Stimulated activated effector memory CD8-positive, alpha-beta T cell treated with anti-CD3 and anti-CD28 coated beads, Interleukin-12 subunit alpha, Interleukin-12 subunit beta, amount 100 ng/mL, for 72 hours (primary cell): ENCODE measurements around the gene ANGPTL2.

Experiments
- ATAC-seq: fragments of 150-1000 bp; cut with Tn5 transposase; 2 replicates; pipeline ENCODE4 v1.10.0; 2021
- DNase-seq, 2 donors: peaks; one replicate each; pipeline ENCODE4 v3.0.0; 2021 to 2022; ENCODE audit warnings: low spot score in 2 of 2
- H3K27ac Mint-ChIP-seq: one replicate; pipeline ENCODE4 v1.8.0; 2022; ENCODE audit warnings: mild to moderate bottlenecking, mixed read lengths
- H3K36me3 Mint-ChIP-seq: one replicate; pipeline ENCODE4 v1.8.0; 2022; ENCODE audit warnings: mild to moderate bottlenecking, mixed read lengths
- H3K4me1 Mint-ChIP-seq: one replicate; pipeline ENCODE4 v1.8.0; 2022; ENCODE audit warnings: mixed read lengths
- H3K4me3 Mint-ChIP-seq: one replicate; pipeline ENCODE4 v1.8.0; 2022; ENCODE audit warnings: mild to moderate bottlenecking, mixed read lengths
- H3K9me3 Mint-ChIP-seq: one replicate; pipeline ENCODE4 v1.8.0; 2022; ENCODE audit warnings: mixed read lengths

ANGPTL2 gene

DNA sequence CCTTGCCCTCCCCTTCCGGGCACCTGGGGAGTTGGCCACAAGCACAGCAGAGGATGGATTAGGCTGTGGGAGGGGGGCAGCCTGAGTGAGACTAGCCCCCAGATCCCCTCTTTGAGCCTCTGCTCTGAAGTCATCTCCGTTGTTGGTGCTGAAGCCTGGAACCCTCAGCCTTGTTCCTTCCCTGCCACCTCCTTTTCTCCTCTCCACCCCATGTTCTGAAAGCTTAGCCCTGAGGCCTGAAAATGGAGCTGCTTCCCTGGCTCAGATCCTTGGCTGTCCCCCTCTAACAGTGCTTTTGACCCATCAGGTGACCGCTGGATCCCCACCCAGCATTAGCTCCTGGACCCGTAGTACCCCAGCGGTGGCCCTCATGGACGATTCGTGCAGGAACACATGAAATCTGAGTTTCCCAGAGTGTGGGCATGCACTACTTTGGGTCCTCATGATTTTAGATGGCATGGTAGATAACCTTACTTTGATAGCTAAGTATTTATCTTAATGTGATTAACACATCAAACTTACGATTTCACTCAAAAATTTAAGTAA is 21.6 kb upstream of the ANGPTL2 start:
- Mint-ChIP-seq H3K27ac (no peak overlapping the region), H3K4me1 (peaks cover 6% of the 10 kb centered on the region), H3K4me3 (no peak overlapping the region), H3K36me3 (no peaks in the 10 kb centered on the region), H3K9me3 (no peaks in the 10 kb centered on the region)
- ATAC-seq: no peak
- no peak for DNase-seq

DNA sequence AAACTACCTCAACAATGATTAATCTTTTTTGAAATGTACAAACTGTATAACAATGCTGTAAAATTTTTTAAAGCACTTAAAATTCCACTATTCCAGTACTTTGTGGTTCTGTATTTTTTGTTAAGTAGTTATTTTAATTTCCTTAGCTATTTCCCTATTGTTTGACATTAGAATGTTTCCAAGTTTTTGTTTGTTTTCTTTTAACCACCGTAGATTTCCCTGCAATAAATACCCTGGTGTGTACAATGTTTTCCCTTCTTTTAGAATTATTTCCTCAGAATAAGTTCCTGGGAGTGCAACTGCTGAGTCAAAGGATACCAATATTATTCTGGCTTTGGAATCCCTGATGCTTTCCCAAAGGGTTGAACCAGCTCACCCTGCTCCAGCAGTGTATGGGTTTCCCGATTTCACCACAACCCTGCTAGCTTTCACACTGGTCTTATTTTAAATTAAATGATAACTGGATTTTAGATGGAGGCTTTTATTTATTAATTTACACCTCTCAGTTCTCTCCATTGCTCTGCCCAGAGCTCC is 20.6 kb upstream of the ANGPTL2 start:
- no peak for ATAC-seq

DNA sequence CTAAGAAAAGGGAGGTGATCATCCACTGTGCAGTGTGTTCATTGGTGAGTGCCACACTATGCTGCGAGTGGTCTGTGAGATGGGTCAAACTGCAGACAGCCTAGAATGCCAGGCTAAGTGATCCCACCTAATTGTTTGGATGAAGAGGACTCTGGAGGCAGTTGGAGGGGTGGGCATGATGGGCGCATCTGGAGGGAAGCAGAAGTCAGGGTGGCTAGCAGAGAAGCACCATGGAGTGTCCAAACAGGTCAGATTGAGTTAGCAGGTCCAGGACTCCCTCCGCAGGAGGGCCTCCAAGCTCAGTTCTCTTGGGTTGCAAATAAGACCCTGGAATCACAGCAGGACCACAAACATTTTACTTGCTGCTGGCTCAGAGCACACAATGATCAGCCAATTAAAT is 19.9 kb upstream of the ANGPTL2 start:
- no peak overlapping the region for H3K4me3 Mint-ChIP-seq

More for the DNA sequence above, 20.6 kb upstream of the ANGPTL2 start:
- DNase-seq: no peak
- no peak overlapping the region for H3K4me3 Mint-ChIP-seq
- no peaks in the 10 kb centered on the region for H3K36me3 Mint-ChIP-seq
- H3K27ac Mint-ChIP-seq: no peak overlapping the region
- H3K9me3 Mint-ChIP-seq: no peaks in the 10 kb centered on the region
- H3K4me1 Mint-ChIP-seq: peaks cover 6% of the 10 kb centered on the region

DNA sequence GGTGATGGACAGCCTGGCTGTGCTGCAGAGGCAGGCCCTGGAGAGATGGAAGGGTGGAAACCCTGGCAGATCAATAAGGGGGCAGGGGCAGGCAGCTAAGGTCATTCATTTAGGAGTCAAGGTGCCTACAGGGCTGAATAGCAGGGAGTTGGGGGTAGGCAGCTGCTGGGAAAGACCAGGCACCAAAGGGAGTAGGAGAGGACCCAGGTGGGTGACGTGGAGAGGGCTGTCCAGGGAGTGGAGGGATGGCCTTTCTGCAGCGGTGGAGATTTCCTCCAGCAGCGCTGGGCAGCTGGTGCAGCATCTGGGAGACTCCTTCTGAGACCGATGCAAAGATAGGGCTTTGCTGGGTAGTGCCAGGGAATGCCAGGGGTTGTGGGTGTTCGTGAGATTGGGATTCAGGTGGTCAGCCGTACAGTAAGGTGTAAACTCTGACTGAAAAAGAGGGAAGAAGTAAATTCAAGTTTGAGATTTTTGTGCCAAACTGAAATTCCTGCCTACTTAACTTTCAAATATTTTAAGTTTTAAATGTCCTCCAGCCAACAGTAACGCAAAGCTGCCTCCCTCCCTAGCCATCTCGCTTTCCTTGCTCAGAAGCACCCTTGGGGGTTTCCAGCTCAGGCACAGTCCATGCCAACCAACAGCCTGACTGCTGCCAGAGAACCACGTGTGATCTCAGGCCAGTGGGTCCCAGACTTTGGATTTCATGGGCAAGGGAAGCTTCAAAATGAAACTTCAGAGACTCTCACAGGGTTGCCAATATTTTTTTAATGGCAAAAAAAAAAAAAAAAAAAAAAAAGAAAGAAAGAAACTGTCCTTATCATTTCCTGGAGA is 18.6 kb upstream of the ANGPTL2 start:
- peaks cover 6% of the 10 kb centered on the region for H3K4me1 Mint-ChIP-seq
- no peaks in the 10 kb centered on the region for H3K36me3 Mint-ChIP-seq
- DNase-seq (no peak), ATAC-seq (no peak)
- no peak overlapping the region for H3K27ac Mint-ChIP-seq
- H3K9me3 Mint-ChIP-seq: no peaks in the 10 kb centered on the region
- no peak overlapping the region for H3K4me3 Mint-ChIP-seq

More for the DNA sequence above, 19.9 kb upstream of the ANGPTL2 start:
- DNase-seq (no peak), ATAC-seq (no peak)
- Mint-ChIP-seq H3K9me3 (no peaks in the 10 kb centered on the region), H3K4me1 (peaks cover 6% of the 10 kb centered on the region), H3K27ac (no peak overlapping the region), H3K36me3 (no peaks in the 10 kb centered on the region)

DNA sequence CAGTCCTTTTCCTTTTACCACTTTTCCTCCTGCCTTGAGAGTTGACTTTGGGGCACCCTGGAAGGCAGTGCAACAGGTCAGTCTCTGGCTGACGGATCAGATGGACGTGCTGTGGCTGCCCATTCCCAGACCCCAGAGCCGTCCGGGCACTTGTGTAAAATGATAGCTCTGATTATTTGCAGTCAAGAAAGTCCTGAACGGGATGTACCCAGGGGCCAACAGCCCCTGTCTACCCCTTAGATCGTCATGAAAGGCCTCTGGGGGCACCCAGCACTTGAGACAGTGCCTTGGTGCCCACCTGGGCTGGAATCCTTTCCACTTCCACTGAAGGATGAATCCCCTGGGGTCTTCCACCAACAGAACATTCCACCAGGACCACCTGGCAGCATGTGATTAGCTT is 17.7 kb upstream of the ANGPTL2 start:
- no peaks in the 10 kb centered on the region for H3K9me3 Mint-ChIP-seq
- H3K4me1 Mint-ChIP-seq: peaks cover 6% of the 10 kb centered on the region
- H3K36me3 Mint-ChIP-seq: no peaks in the 10 kb centered on the region
- DNase-seq: no peak
- no peak overlapping the region for H3K27ac Mint-ChIP-seq
- no peak overlapping the region for H3K4me3 Mint-ChIP-seq
- ATAC-seq: no peak

DNA sequence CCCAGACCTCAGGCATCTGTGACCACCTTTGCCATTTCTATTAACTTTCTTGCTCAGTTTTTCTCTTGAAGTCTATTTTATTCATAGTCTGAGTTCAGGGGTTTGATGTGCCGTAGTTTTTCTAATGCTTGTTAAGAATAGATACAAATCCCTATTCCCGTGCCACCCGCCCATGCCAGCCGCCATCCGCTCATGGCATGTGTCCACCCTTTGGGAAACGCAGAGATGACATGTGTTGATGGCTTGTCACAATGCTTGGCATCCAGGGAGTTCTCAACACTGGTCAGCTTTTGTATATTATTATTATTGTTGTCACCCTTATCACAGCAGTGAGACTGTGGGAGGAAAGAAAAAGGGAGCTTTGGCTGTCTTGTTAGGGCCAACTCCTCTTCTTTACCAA is 17.3 kb upstream of the ANGPTL2 start:
- no peak overlapping the region for H3K4me3 Mint-ChIP-seq
- H3K36me3 Mint-ChIP-seq: no peaks in the 10 kb centered on the region

DNA sequence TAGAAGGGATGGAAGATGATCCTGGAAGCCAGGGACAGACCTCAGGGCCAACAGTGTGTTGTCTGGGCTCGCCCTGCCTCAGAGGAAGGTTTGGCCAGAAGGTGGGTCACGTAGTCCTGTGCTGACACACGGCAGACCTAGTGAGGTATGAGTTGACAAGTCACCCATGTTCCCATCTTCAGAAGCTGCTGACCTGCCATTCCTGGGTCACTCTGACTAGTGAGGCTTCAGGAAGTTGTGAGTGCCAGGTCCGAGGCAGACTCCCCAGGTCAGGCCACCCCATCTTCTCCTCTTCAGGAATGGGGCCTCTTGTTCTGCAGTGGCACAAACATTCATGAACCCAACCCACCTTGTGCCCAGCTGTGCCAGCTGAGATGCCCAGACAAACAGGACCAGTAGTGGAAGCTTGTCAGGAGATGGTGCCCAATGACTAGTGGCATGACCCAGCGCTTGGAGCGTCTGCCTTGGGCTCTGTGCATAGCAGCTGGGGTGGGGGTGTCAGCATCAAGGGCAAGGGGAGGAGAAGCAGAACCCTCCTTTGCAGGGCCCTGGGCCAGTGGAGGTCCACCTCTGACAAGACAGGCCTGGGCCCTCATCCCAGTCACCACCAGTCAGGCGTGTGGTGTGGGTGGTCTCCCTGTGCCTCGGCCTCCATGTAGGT is 16.8 kb upstream of the ANGPTL2 start:
- no peak overlapping the region for H3K4me3 Mint-ChIP-seq
- DNase-seq (no peak), ATAC-seq (no peak)
- no peaks in the 10 kb centered on the region for H3K36me3 Mint-ChIP-seq
- H3K9me3 Mint-ChIP-seq: no peaks in the 10 kb centered on the region
- H3K27ac Mint-ChIP-seq: no peak overlapping the region
- H3K4me1 Mint-ChIP-seq: peaks cover 6% of the 10 kb centered on the region

More for the DNA sequence above, 17.3 kb upstream of the ANGPTL2 start:
- DNase-seq (no peak), ATAC-seq (no peak)
- Mint-ChIP-seq H3K4me1 (peaks cover 6% of the 10 kb centered on the region), H3K9me3 (no peaks in the 10 kb centered on the region), H3K27ac (no peak overlapping the region)

DNA sequence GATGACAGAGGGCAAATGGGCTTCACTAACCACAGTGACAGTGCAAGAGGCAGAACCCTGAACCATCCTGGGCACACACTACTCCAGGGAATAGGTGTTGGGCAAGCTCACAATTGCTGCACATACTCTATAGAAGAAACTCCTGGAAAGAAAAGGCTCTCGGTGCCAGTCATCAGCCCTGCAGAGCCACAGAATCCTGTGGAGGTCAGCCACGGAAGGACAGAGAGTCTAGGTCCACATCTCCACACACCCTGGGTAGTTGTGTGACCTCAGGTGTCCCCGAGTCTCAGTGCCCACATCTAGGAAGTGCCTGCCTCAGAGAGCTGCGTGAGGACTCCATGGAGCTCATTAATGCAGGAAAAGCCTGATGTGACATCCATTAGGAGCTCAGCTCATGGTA is 16.0 kb upstream of the ANGPTL2 start:
- no peak for DNase-seq
- peaks cover 6% of the 10 kb centered on the region for H3K4me1 Mint-ChIP-seq
- ATAC-seq: no peak
- no peak overlapping the region for H3K4me3 Mint-ChIP-seq
- no peak overlapping the region for H3K27ac Mint-ChIP-seq
- H3K9me3 Mint-ChIP-seq: no peaks in the 10 kb centered on the region
- H3K36me3 Mint-ChIP-seq: no peaks in the 10 kb centered on the region

DNA sequence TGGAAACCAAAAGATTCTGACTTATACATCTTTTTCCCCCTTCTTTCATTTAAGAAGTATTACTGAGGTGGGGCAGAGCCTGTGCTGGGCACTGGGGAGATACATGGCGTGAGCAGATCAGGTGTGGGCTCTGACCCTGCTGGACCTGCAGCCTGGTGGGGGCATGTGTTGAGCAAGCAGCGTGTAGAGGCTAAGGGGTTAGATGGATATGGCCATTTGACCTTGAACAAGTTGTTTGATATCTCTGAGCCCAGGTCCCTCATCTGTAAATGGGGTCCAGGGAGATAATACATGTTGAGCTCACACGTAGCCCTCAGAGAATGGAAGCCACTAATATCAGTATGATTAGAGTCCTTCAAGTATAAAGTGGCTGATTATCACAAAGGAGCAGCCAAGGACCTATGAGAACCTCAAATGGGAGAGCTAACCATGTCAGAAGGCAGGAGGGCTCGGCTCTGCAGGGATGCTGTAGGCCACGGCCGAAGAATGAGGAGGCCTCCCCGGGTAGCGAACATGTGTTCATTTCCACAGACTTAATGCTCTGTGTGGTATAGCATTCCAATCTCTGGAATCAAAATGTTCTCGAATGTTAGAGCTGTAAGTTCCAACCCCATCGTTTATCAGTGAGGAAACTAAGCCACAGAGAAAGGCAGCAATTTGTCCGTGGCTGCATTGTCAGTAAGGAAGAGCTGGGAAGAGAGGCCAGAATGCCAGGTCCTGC is 15.4 kb upstream of the ANGPTL2 start:
- ATAC-seq: no peak
- no peaks in the 10 kb centered on the region for H3K9me3 Mint-ChIP-seq

DNA sequence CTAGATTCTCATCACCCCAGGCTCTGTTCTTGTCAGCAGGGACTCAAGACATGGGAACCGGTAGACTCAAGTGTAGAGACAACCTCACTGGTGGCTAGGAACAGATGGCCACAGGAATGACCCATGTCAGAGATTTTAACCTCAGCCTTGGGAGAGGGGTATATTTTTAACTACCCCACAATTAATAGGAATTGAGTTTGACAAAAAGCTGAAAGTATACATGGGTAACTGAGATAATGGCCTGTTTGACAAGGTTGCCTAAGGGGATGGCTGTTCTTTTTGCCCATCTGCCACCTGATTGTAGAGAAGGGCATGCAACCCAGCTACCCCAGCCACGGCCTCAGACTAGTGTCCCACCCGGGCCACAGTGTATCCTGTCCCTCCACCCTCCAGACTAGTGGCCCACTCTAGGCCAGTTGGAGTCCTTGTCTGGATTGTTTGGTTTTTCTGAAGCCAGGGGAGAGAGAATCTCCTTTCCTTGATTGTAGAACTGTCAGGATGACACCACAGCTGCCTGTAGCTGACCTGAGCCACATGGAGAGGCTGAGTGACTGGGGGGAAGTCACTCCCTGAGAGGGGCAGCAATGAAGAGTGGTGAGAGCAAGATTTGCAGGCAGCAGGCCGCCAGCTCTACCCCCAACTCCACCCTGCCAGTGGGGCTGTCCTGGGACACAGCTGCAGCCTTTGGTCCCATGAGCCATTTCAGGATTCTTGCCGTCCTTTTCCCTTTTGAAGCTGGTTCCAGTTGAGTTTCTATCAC is 14.6 kb upstream of the ANGPTL2 start:
- DNase-seq: no peak
- no peak overlapping the region for H3K27ac Mint-ChIP-seq
- peaks cover 6% of the 10 kb centered on the region for H3K4me1 Mint-ChIP-seq
- ATAC-seq: no peak
- no peak overlapping the region for H3K4me3 Mint-ChIP-seq
- H3K36me3 Mint-ChIP-seq: no peaks in the 10 kb centered on the region
- no peaks in the 10 kb centered on the region for H3K9me3 Mint-ChIP-seq

More for the DNA sequence above, 15.4 kb upstream of the ANGPTL2 start:
- no peaks in the 10 kb centered on the region for H3K36me3 Mint-ChIP-seq
- H3K4me3 Mint-ChIP-seq: no peak overlapping the region
- no peak overlapping the region for H3K27ac Mint-ChIP-seq
- peaks cover 6% of the 10 kb centered on the region for H3K4me1 Mint-ChIP-seq
- no peak for DNase-seq

DNA sequence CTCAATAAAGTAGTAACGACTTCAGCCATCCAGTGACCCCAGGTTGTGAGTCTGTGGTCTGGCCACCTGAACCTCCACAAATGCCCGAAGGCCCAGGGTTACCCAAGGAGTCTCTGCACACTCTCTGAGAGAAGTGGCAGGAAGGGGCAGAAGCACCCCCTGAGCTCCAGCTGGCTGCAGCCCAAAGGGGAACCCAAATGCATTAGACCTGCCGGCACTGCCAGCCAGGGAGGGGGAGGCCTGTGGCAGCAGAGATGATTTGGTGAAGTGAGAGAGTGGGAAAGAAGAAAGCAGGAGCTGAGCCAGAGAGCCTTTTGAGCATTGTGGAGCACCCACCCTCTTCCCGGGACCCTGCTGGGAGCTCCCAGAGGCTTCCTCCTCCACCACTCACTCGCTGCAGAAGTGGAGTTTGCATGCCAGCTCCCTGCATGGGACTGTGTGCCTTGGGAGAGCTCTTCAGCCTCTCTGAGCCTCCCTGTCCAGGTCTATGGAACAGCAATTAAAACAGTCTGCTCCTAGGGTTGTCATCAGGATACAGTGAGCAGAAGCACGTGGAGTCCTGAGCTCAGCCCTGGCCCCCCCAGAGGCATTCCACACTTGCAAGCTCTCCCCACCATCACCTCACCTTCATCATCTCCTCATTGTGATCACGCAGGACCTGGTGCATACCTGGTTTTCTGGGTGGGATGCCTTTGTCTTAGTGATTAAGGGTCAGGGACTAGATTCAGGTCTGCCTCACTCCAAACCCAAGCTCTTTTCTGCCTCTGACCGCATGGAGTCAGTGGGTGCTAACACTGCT is 13.8 kb upstream of the ANGPTL2 start:
- Mint-ChIP-seq H3K27ac (no peak overlapping the region), H3K4me3 (no peak overlapping the region)

DNA sequence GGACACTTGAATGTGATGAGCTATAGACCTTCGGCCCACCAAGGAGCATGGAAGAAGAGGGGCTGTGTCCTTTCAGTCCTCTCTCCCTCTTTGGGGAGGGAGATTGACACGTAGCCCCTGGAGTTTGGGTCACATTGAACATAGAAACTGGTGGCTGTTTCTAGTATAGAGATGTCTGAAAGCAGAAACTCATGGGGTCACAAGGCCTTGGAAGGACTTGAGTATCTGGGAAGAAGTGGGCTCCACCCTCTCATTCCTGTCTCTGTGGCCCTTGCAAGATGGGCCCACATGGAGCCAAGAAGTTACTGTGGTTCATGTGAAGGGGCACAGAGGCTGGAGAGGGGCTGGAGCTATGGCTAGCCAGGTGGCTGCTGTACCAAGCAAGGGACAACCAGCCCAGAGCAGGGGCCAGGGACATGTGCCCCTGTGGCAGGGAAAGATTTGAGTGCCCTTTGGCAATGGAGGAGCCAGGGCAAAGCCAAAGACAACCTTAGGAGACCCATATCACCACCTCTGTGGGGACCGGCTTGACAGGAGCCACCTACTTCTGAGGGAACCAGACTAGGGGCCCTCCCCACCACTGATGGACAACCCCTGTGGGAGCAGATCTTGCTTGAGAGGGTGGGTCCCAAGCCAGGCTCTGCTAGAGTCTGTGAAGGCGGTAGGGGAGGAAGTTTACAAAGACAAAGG is 12.8 kb upstream of the ANGPTL2 start:
- Mint-ChIP-seq H3K4me3 (no peak overlapping the region), H3K4me1 (no peaks in the 10 kb centered on the region), H3K27ac (no peak overlapping the region), H3K9me3 (no peaks in the 10 kb centered on the region), H3K36me3 (no peaks in the 10 kb centered on the region)
- DNase-seq: no peak
- ATAC-seq: no peak

More for the DNA sequence above, 13.8 kb upstream of the ANGPTL2 start:
- Mint-ChIP-seq H3K36me3 (no peaks in the 10 kb centered on the region), H3K9me3 (no peaks in the 10 kb centered on the region), H3K4me1 (peaks cover 6% of the 10 kb centered on the region)
- DNase-seq (no peak), ATAC-seq (no peak)

DNA sequence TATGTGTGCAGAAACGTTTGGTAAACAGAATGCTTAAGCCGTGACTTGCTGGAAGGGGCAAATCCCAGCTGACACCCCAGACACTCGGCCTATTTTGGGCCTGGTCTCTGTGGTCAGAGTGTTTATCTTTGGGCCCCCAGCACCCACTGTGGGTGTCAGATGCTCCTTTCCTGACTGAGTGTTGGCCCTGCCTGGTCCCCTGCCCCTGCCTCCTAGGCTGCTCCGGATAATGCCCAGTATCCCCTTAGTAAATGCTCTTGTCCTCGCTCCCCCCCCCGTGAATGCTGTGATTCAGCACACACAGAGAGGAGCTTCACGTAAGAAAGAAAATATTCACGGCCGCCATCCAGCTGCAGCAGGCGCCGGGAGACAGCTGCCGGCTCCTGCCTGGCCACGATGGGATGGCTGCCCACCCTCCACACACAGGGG is 11.3 kb upstream of the ANGPTL2 start:
- Mint-ChIP-seq H3K4me3 (no peak overlapping the region), H3K4me1 (no peaks in the 10 kb centered on the region), H3K9me3 (no peaks in the 10 kb centered on the region), H3K27ac (peak overlapping the region; percentile 64), H3K36me3 (no peaks in the 10 kb centered on the region)
- no peak for DNase-seq
- no peak for ATAC-seq
